GM12865 (cell line): ENCODE measurements around the gene DAZ3.
"Not testable (repeated sequence)": the region's sequence is repeated elsewhere in the genome, so short reads cannot be mapped to it uniquely, and the experiment has no call there.

ENCODE experiments used
- DNase-seq: peaks from one replicate; pipeline ENCODE4 v3.0.0; 2010; ENCODE audit warnings: low read depth
- H3K4me3 ChIP-seq: 2 replicates; pipeline ENCODE4 v1.5.1; 2011; ENCODE audit warnings: mild to moderate bottlenecking, low read depth, low read length, control low read depth

DAZ3 gene

GRCh38 chrY:24813293-24813692, at the start of gene DAZ3:
Gene DAZ3 (minus strand): TSS chrY:24813393. CDS start chrY:24813185, 208 bp downstream.
- not testable (repeated sequence) for H3K4me3 ChIP-seq

GRCh38 chrY:24833619-24834018, 20.4 kb upstream of the DAZ3 start, which contains the start of gene DAZ4:
Gene DAZ4 (plus strand): TSS chrY:24833919. CDS start chrY:24834127, 208 bp downstream.
- DNase-seq, H3K4me3 ChIP-seq: not testable (repeated sequence)

More at GRCh38 chrY:24813293-24813692, at the start of gene DAZ3:
- not testable (repeated sequence) for DNase-seq

GRCh38 chrY:24825069-24825468, 11.9 kb upstream of the DAZ3 start:
- not testable (repeated sequence) for H3K4me3 ChIP-seq, DNase-seq

- not testable (repeated sequence) for DNase-seq, H3K4me3 ChIP-seq
These were observed 11.1 kb upstream of the DAZ3 start for GRCh38 chrY:24824184-24824879.

- DNase-seq, H3K4me3 ChIP-seq: not testable (repeated sequence)
These were observed 8.6 kb upstream of the DAZ3 start for GRCh38 chrY:24821836-24822235.
